ENCODE measurements around the gene TTC39C.

TTC39C gene

DNA sequence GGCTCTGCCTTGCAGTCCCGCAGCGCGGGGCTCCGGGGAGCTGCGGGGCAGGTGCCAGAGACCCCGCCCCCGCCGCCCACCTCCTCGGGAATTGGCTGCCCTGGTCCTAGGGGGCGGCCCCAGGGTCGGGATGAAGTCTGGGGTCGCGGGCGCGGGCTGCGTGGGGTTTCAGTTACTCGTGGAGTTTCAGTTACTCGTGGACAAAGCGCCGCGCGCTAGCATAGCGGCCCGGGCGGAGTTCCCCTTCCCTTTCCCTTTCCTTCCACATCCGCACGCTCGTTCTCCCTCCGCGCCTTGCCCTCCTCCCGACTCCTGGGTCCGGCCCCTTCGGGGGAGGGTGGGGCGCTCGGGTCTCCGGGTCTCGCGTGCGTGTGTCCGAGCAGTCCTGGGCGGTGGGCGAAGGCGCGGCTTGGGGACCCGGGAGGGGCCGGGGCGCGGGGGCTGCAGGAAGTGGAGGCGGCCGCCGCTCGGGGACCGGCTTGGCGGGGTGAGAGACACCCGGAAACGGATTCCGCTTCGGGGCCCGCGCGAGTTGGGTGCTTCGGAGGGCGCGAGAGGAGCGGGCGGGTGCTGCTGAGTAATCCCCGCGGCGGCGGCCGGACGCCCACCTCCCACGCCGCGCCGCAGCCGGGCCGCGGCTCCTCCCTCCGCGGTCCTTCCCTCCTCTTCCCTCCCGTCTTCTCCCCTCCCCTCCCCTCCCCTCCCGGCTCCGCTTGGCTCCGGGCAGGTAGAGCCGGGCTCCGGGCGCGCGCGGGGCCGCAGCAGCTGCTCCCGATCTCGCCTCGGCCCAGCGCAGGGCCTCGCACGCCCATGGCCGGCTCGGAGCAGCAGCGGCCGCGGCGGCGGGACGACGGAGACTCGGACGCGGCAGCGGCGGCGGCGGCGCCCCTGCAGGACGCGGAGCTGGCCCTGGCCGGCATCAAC lies at the start of gene TTC39C:
Gene TTC39C, plus strand, starts transcription at position 693 of the 924 bp plus-strand sequence. Its CDS starts 118 bp downstream, at position 811.
- peak; percentile 75 for DNase-seq (ENCODE audit: low read depth)

DNA sequence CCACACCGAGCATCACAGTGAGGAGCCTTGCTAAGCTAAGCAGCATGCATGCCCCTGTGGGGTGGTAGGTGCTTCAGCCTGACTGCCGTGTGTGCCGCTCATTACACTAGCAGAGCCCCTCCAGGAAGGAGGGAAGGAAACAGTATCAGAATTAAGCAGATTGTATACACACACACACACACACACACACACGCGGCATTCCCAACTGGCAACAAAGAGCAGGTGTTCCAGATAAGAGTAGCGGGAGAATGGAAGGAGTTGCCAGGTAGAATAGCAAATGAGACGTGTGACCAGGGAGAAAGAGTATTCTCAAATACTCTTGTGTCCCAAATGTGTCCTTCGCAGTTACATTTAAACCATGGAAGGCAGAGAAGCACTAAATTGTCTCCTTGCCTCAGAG lies 47.6 kb upstream of the TTC39C start:
- no peak for DNase-seq (ENCODE audit: low read depth)

DNA sequence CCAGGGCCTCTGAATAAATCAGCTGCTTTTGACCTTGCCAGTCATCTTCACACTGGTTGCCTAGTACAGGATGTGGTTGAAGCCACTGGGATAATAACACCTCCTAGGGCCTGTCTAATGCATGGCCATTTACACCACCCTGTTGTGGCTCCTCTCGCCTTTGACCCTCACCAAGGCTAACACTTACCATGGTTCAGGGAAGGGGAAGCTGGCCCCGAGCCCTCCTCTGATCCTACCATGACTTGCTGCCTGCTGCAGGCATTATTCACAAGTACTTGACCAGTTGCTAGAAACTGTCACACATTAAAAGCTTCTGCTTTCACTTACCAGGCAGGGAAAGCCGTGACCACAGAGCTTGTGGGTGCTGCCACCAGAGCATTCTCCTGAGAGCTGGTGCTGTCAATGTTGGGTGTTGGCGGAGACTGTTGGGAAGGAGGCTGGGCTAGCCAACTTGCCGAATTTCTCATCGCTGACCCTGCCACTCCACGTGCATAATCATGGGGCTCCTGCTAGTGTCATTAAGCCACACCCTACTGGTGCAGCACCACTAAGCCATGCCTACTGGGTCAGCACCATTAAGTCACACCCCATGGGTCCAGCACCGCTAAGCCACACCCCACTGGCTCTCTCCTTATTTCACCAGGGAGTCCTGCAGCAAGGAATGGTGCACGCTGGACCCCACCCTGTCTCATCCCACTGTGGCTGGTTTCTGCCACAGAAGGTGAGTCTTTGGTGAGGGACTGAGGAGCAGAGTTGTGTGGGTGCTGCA lies 47.0 kb upstream of the TTC39C start:
- DNase-seq (ENCODE audit: low read depth), result no peak

DNA sequence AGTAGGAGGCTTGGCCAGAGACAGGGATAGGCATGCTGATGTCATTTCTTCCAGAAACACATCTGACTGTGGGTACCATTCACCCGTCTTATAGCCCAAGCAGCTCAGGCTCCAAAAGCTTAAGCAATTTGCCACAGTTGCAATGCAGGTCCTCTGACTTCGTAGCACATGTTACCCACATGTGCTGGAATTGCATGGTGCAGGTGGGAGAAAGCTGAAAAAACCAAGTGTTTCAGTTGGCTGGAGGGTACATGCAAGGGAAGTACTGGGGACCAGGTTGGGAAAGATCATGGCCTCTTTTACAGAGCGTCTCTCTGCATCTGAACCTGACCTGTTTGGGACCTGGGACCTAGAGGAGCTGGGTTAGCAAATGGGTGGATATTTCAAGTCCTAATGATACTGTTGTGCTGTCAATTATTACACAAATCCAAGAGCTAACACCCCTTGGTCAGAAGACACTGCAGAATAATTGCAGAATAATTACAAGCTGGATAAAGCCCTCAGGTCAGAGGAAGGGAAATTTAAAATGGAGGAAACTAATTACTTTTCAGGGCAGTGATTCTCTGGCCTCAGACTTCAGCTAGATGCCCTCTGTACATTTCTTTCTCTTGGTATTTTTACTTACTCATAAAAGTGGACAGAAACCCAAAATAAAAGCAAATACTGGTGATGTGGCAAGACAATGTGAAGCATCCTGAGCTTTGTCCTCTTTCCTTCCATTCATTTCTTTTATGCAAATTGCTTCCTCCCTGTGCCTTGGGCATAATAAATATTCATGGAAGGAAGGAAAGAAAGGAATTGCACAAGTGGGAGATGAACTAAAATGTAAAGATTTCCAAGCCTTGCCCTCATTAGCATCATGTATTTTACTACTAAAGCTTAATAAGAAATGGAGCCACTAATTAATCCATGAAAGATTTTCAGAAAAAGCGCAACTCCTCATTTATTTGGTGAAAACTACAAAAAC lies 45.6 kb upstream of the TTC39C start:
- DNase-seq (ENCODE audit: low read depth), result no peak

DNA sequence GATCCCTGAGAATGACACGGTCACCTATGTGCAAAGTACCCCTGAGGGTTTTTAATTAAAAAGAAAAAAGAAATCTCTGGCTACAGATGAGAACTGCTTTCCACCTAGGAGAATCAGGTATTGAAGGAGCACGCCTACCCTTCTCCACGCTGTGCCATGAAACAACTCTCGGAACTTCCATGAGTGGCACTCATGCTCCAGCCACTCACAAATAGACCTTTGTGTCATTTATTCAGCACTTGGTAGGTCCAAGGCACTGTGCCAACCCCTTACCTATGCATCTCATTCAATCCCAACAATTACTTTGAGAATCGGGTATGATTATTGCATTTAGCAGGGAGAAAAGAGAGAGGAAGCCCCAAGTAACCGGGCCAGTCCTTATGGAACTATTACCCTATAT lies 44.9 kb upstream of the TTC39C start:
- DNase-seq (ENCODE audit: low read depth), result no peak

DNA sequence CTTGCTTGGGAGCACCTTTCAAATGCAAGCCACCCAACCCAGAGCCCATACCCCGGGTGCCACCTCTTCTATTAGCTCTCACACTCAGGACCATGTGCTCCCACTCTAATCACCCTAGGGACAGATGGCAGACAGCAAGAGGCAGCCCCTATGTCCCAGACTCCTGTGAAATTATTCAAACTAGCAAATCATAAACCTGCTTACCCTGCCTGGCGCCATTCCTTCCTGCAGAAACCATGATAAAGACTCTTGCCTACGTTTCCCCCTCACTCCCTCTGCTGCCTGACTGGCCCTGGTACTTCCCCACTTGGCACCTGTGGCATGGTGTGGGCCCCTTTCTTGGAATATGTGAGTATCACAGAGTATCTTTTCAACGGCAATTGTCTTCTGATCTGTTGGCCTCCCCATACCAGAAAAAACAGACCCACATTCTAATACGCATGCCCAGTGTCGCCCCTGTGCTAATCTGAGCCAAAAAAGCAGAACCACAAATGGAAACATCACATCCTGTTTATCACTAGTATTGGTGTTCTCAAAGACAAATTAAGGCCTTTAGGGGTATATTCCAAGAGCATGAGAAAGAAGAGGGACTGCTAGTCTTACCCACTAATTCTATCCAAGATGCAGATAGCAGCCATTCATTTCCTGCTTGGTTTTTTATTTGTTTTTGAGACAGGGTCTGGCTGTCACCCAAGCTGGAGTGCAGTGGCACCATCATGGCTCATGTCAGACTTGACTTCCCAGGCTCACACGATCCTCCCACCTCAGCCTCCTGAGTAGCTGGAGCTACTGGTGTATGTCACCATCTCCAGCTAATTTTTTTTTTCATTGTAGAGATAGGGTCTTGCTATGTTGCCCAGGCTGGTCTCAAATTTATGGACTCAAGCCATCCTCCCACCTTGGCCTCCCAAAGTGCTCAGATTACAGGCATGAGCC lies 44.1 kb upstream of the TTC39C start:
- no peak for DNase-seq (ENCODE audit: low read depth)

DNA sequence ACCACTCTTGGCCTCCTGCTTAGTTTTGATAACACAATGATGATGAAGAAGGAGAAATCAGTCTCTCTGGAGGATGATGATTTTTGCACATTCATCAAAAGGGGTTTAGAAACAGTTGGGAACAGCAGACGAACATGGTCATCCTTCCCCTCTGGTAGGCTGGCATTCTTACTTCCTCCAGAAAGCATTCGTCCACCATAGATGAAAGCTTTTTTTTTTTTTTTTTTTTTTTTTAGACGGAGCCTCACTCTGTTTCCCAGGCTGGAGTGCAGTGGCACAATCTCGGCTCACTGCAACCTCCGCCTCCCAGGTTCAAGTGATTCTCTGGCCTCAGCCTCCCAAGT lies 43.5 kb upstream of the TTC39C start:
- no peak for DNase-seq (ENCODE audit: low read depth)

DNA sequence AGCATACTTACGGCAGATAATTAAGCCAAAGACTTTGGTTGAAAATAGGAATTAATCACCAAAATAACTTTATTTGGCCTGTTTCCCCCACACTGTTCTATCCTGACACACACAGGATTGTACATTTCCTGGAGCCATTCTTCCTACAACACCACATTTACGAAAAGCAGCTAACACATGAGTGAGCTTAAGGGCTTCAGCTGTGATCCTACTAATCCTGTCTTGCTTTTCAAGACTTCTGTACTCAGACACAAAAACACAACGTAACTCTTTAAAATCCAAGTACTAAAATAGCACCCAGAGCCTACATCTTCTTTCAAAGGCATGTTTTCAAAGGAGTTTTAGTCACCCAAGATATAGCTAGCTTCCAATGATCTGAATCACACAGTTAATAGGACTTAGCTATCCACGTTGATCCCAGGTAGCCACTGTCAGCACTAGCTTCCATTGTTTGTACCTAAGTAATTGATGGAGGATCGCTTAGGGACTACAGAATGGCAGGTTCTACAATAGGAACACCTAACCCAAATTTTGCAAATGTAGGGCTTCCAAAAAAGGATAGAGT lies 42.8 kb upstream of the TTC39C start:
- DNase-seq (ENCODE audit: low read depth), result no peak

DNA sequence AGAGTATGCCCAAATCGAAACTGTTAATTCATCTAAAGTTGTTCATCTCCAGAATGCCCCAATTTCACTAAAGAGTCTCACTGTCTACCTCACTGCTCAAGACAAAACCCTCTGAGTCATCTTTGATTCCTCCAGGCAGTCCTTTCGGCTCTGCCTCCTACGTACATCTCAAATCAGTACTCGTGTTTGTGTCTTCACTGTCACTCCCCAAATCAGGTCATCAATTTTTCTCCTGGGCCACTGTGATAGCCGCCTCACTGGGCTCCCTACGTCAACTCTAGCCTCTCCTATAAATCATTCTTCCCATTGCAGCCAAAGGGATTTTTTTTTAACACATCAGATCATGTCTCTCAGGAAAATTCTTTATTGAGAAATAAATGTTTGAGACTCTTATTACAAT lies 42.1 kb upstream of the TTC39C start:
- no peak for DNase-seq (ENCODE audit: low read depth)

DNA sequence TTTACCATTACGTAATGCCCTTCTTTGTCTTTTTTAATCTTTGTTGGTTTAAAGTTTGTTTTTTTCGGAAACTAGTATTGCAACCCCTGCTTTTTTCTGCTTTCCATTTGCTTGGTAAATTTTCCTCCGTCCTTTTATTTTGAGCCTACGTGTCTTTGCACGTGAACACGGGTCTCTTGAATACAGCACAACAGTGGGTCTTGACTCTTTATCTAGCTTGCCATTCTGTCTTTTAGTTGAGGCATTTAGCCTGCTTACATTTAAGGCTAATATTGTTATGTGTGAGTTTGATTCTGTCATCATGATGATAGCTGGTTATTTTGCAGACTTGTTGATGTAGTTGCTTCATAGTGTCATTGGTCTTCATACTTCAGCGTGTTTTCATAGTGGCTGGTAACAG lies 37.5 kb upstream of the TTC39C start:
- no peak for DNase-seq (ENCODE audit: low read depth)

DNA sequence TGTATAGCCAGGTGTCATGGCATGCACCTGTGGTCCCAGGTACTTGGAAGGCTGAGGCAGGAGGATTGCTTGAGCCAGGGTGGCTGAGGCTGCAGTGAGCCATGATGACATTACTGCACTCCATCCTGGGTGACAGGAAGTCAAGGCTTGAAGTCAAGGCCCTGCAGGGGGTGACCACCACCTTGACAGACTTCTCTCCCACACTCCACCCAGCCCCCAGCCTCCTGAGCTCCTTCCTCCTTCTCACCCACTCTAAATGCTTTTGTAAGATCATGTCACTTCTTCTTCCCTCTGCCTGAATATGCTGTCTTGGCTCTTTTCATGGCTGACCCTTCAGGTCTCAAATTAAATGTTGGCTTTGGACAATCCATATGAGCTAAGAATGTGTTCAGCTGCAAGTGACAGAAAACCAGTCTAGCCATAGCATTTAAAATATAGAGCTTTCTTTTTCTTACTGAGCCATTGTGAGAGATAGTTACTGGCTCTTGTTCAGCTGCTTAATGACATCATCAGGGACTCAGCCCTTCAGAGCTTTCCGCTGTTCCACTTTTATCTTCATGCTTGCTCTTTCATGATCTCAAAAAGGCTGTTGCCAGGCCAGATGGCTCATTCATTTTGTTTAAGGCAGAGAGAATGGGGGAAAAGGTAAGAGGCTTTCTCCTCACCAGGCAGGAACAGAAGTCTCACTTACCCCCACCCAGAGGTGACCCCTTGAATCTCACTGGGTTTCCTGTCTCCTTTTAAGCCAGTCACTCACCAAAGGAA lies 36.7 kb upstream of the TTC39C start:
- no peak for DNase-seq (ENCODE audit: low read depth)

DNA sequence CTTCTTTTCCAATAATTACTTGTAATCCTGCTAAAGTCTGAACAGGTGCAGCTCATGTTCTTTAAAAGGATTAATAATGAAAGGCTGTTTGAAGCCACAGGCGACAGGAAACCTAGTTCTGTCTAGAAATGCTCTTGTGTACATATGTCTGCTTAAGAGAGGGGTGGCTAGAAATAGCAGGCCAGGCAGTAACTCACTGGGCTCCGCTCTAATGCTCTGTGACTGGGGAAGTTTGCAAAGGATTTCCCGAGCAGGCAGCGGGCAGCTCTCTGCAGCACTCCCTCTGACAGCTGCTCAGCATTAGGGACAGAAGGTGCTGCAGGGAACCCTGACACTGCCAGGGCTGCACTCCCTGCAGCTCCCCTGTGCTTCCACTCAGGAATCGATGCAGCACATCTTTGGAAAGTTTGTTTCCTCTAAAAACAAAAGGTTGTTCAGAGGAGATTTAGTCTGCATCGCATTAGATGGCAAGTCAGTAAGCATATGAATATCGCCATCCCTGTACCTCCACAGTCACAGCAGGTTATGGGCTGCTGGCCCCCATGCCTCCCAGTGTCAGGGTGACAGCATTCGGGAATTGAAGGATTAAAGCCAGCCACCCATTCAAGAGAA lies 33.1 kb upstream of the TTC39C start:
- DNase-seq (ENCODE audit: low read depth), result no peak

DNA sequence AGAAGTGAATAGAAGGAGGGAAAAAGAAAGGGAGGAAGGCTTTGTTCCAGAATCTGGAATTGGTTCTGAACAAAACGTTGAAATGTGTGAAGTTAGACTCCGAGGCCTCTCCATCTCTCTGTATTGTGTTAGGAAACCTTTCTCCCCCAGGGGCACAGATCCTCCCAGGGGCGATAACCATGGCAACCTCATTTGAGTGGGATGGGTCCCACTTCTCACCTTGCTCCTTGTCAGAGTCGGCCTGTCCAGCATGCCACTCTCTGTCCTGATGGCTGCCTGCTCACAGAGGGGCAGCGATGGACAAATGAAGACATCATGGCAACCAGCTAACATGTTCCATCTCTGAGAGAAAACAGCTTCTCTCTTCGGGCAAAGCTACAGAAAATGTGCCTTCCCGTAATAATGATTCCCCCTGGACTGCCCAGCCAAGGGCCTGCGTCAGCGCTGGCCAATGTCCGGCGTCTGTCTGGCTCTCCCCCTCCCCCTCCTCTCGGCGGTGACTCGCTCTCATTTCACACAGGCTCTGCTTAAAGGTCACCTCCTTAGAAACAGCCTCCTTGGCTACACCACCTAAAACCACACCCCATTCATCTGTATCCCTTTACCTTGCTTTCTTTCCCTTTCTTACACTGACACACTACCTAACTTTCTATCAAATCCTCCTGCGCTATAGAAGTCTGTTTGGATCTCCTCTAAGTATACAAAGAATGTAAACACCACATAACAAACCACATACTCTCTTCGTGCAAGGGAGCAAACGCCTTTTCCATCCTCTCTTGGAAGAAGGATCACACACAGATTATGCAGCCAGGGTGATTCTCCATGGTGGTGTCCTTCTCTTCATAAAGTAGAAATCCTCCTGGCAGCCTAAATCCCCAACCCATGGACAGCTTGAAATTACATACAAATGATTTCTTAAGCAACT lies 32.1 kb upstream of the TTC39C start:
- DNase-seq (ENCODE audit: low read depth), result peak; percentile 83

DNA sequence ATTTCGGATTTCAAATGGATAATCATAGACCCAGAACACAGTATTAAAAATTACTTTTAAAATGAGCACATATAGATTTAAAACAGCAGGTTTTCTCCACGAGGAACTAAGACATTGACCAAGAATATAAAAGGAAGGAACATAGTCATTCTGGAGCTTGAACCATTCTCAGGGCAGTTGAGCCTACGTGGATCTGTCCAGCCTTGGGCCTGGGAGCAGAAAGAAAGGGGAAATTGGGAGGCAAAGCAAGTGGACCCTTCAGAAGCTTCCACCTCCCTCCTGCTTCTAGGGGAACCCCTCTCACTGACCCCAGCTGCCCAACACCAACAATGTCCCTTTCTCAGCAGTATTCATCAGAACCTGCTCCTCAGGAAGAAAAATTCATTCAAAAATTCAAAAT lies 31.4 kb upstream of the TTC39C start:
- DNase-seq (ENCODE audit: low read depth), result no peak

DNA sequence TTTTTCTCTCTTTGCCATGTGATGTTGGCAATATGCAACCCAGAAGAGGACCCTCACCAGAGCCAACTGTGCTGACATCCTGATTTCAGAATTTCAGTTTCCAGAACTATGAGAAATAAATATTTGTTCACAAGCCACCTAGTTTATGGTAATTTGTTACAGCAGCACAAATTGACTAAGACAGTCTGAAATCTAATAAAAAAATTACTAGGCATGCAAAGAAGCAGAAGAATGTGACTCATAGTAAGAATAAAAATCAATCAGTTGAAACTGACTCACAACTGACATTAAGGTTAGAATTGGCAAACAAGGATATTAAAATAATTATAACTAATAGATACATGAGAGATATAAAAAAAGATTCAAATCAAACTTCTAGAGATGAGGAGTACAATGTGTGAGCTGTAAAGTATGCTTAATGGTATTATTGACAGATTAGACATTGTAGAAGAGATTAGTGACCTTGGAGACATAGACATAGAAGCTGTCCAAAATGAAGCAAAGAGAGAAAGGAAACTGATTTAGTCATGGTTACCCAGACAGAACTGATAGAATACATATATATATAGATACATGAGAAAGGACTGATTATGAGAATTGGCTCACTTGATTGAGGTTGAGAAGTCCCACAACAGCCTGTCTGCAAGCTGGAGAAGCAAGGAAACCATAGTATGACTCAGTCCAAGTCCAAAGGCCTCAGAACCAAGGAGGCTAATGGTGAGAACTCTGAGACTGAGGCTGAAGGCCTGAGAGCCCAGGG lies 27.8 kb upstream of the TTC39C start:
- no peak for DNase-seq (ENCODE audit: low read depth)

DNA sequence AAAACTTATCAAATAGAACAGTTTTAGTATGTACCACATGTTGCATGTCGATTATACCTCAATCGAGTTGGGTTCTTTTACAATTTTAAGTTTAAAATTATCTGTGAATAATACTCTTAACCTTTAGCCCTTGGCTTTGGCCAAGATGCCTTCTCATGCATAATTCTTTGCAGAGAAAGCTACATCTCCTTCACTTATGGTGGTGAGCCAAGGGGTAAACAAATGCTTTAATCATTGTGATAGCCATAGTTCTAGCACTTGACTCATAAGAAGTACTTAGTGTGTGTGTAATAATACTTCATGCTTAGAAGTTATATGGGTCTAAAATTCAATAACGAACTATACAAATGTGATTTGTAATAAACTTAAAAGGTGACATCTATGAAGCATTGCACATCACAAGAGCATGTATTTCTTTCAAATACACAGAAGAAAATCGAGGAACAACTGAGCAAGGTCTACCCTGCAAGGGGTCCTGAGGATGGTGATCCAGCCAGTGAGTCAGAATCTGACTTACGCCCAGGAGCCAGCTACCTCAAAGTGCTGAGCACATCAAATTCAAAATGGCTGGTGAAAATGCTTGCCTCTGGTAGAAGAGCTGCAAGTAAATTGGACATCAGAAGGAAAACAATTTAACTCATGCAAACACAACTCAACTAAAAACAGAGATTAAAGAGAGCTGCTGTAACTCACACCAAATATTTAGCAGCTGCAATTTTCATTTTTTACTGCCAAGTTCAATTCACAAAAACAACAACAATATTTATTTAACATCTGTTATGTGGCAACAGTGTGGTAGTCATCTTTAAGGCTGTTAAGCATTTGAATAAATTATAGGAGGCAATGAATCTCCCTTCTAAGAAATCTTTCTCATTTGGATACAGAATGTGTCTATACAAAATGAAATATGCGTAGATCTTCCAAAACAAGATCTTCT lies 23.8 kb upstream of the TTC39C start:
- DNase-seq (ENCODE audit: low read depth), result peak; percentile 74

Data from fibroblast of gingiva (primary cell).